ENCODE results near the gene JAG2. TPM values are rescaled to one million over a fixed set of nuclear protein-coding genes. Genes with fewer than 3 reads are reported as not detected.

Gene JAG2
- total RNA-seq, 1 donor from 2014 or later: 3.8 TPM

- Mint-ChIP-seq H3K9me3 (ENCODE audit: low read depth) (no peaks in the 10 kb centered on the region), H3K27ac (no peak overlapping the region), H3K4me3 (ENCODE audit: low read depth) (no peak overlapping the region), H3K36me3 (ENCODE audit: insufficient read depth) (no peaks in the 10 kb centered on the region), H3K27me3 (no peaks in the 10 kb centered on the region), H3K4me1 (ENCODE audit: low read depth) (no peaks in the 10 kb centered on the region)
- no peak for TF ChIP-seq CTCF (IDR thresholded peaks at IDR 0.05; ENCODE audit: unreplicated experiment)
- no peak for DNase-seq (ENCODE audit: low spot score, unreplicated experiment)
Measured at GRCh38 chr14:105155071-105155651, 13.4 kb downstream of the JAG2 start.

GRCh38 chr14:105154476-105154871 is 14.1 kb downstream of the JAG2 start:
- Mint-ChIP-seq H3K36me3 (ENCODE audit: insufficient read depth) (no peaks in the 10 kb centered on the region), H3K27ac (no peak overlapping the region), H3K27me3 (no peaks in the 10 kb centered on the region), H3K9me3 (ENCODE audit: low read depth) (no peaks in the 10 kb centered on the region), H3K4me3 (ENCODE audit: low read depth) (no peak overlapping the region), H3K4me1 (ENCODE audit: low read depth) (no peaks in the 10 kb centered on the region)
- DNase-seq (ENCODE audit: low spot score, unreplicated experiment): no peak
- TF ChIP-seq CTCF (IDR thresholded peaks at IDR 0.05; ENCODE audit: unreplicated experiment): no peak

- H3K27ac Mint-ChIP-seq: no peak overlapping the region
- no peaks in the 10 kb centered on the region for H3K4me1 Mint-ChIP-seq (ENCODE audit: low read depth)
- no peak for TF ChIP-seq CTCF (IDR thresholded peaks at IDR 0.05; ENCODE audit: unreplicated experiment)
- H3K9me3 Mint-ChIP-seq (ENCODE audit: low read depth): no peaks in the 10 kb centered on the region
- no peaks in the 10 kb centered on the region for H3K27me3 Mint-ChIP-seq
- no peaks in the 10 kb centered on the region for H3K36me3 Mint-ChIP-seq (ENCODE audit: insufficient read depth)
- H3K4me3 Mint-ChIP-seq (ENCODE audit: low read depth): no peak overlapping the region
- no peak for DNase-seq (ENCODE audit: low spot score, unreplicated experiment)
Measured at GRCh38 chr14:105153739-105154475, 14.7 kb downstream of the JAG2 start.

GRCh38 chr14:105153331-105153731 is 15.2 kb downstream of the JAG2 start:
- DNase-seq (ENCODE audit: low spot score, unreplicated experiment): no peak
- no peaks in the 10 kb centered on the region for H3K36me3 Mint-ChIP-seq (ENCODE audit: insufficient read depth)
- H3K27ac Mint-ChIP-seq: no peak overlapping the region
- no peaks in the 10 kb centered on the region for H3K9me3 Mint-ChIP-seq (ENCODE audit: low read depth)
- no peak overlapping the region for H3K4me3 Mint-ChIP-seq (ENCODE audit: low read depth)
- TF ChIP-seq CTCF (IDR thresholded peaks at IDR 0.05; ENCODE audit: unreplicated experiment): no peak
- no peaks in the 10 kb centered on the region for H3K27me3 Mint-ChIP-seq
- no peaks in the 10 kb centered on the region for H3K4me1 Mint-ChIP-seq (ENCODE audit: low read depth)

DNA sequence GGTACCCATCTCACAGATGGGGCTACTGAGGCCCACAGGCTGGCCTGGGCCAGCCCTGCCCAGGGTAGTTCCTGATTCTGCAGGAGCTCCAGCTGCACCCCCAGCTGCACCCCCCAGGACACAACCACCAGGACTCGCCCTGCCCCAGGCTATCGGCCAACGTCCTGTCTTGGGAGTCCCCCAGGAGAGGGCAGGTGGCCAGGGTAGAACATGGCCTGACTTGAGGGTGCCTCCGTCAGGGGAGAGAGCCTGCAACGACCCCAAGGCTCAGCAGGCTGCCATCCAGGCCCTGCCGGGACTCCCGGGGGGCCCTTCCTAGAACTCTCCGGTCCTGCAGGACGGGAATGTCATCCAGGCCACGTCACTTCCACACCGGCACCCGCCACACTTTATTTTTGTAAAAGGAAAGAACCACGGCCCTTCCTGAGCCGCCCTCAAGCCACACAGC is 15.8 kb downstream of the JAG2 start:
- no peaks in the 10 kb centered on the region for H3K27me3 Mint-ChIP-seq
- TF ChIP-seq CTCF (IDR thresholded peaks at IDR 0.05; ENCODE audit: unreplicated experiment): no peak
- H3K36me3 Mint-ChIP-seq (ENCODE audit: insufficient read depth): no peaks in the 10 kb centered on the region
- no peak overlapping the region for H3K27ac Mint-ChIP-seq
- H3K4me1 Mint-ChIP-seq (ENCODE audit: low read depth): no peaks in the 10 kb centered on the region
- H3K9me3 Mint-ChIP-seq (ENCODE audit: low read depth): no peaks in the 10 kb centered on the region
- H3K4me3 Mint-ChIP-seq (ENCODE audit: low read depth): no peak overlapping the region
- no peak for DNase-seq (ENCODE audit: low spot score, unreplicated experiment)
